ENCODE results near the gene TBK1.

The TBK1 gene

GRCh38 chr12:64452559-64453329 is 824 bp downstream of the TBK1 start:
- DNase-seq, result no peak

GRCh38 chr12:64455506-64455905 is 3.6 kb downstream of the TBK1 start:
- DNase-seq, result no peak

GRCh38 chr12:64456119-64456518 is 4.2 kb downstream of the TBK1 start:
- DNase-seq, result no peak

GRCh38 chr12:64457032-64457431 is 5.1 kb downstream of the TBK1 start:
- peak; percentile 69 for DNase-seq

GRCh38 chr12:64457466-64457865 is 5.5 kb downstream of the TBK1 start:
- no peak for DNase-seq

- no peak for DNase-seq
Observed at GRCh38 chr12:64457923-64458322, 6.0 kb downstream of the TBK1 start.

GRCh38 chr12:64459394-64459891 is 7.5 kb downstream of the TBK1 start:
- no peak for DNase-seq

- DNase-seq, result no peak
Observed at GRCh38 chr12:64461634-64462414, 9.9 kb downstream of the TBK1 start.

GRCh38 chr12:64466178-64466577 is 14.3 kb downstream of the TBK1 start:
- no peak for DNase-seq

- DNase-seq, result no peak
Observed at GRCh38 chr12:64468966-64469365, 17.0 kb downstream of the TBK1 start.

GRCh38 chr12:64469455-64470142 is 17.7 kb downstream of the TBK1 start:
- DNase-seq, result no peak

GRCh38 chr12:64470495-64470894 is 18.6 kb downstream of the TBK1 start:
- no peak for DNase-seq

- DNase-seq, result no peak
Observed at GRCh38 chr12:64473176-64473575, 21.3 kb downstream of the TBK1 start.

- no peak for DNase-seq
Observed at GRCh38 chr12:64475518-64475917, 23.6 kb downstream of the TBK1 start.

GRCh38 chr12:64476844-64477243 is 24.9 kb downstream of the TBK1 start:
- no peak for DNase-seq

- DNase-seq, result no peak
Observed at GRCh38 chr12:64478661-64479060, 26.7 kb downstream of the TBK1 start.

GRCh38 chr12:64480148-64480547 is 28.2 kb downstream of the TBK1 start:
- DNase-seq, result no peak

- no peak for DNase-seq
Observed at GRCh38 chr12:64486657-64487056, 34.7 kb downstream of the TBK1 start.

GRCh38 chr12:64491718-64492117 is 39.8 kb downstream of the TBK1 start:
- DNase-seq, result no peak

- no peak for DNase-seq
Observed at GRCh38 chr12:64493513-64493912, 41.6 kb downstream of the TBK1 start.

- no peak for DNase-seq
Observed at GRCh38 chr12:64494998-64495729, 43.2 kb downstream of the TBK1 start.

GRCh38 chr12:64496839-64497400 is 45.0 kb downstream of the TBK1 start:
- no peak for DNase-seq
